Measurements from ENCODE around the gene INPP4B.

INPP4B gene

GRCh38 chr4:142818031-142818430 lies 28.1 kb downstream of the INPP4B start:
- Histone ChIP-seq H4K20me1 (ENCODE audit: insufficient read depth, low read length) (no peaks in the 10 kb centered on the region), H3K27me3 (ENCODE audit: low read depth, low read length) (no peaks in the 10 kb centered on the region), H3K9me3 (ENCODE audit: insufficient read depth, low read length) (peaks cover 5% of the 10 kb centered on the region; the same call in 1 of the 2 replicates), H3K4me1 (ENCODE audit: low read length) (peaks cover 15% of the 10 kb centered on the region), H3K27ac (ENCODE audit: low read length) (no peak overlapping the region), H2AFZ (ENCODE audit: low read depth, low read length) (no peak overlapping the region), H3K36me3 (replicated peaks; ENCODE audit: low read depth, low read length) (no peaks in the 10 kb centered on the region), H3K9ac (ENCODE audit: low read length) (no peak overlapping the region), H3K79me2 (ENCODE audit: low read length) (no peaks in the 10 kb centered on the region), H3K4me2 (ENCODE audit: low read length) (no peak overlapping the region), H3K4me3 (ENCODE audit: low read length) (no peak overlapping the region)
- TF ChIP-seq EZH2phosphoT487 (IDR thresholded peaks at IDR 0.05; ENCODE audit: low read depth), result no peak
- no peak for TF ChIP-seq CTCF (IDR thresholded peaks at IDR 0.05; ENCODE audit: low read depth, low read length)

DNA sequence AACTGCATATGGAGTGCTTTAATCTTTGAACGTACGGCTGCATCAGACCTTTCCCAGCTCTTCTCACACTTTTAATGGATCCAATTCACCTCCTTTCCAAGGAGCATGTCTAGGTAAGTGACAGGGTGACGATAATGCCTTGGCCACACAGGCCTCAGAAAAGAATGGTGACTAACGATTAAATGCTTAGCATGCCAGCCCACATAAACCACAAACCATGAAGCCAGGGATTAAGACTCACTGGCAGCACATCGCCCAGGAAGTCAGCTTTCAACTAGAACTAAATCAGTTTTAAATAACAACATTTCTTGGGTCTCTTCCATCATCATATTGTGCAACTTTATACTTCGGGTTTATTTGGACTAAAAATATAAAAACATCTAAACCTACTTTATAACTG lies 28.7 kb downstream of the INPP4B start:
- H3K4me1 ChIP-seq (ENCODE audit: low read length), result peaks cover 15% of the 10 kb centered on the region
- no peak overlapping the region for H3K27ac ChIP-seq (ENCODE audit: low read length)
- H3K79me2 ChIP-seq (ENCODE audit: low read length), result no peaks in the 10 kb centered on the region
- no peak overlapping the region for H3K4me2 ChIP-seq (ENCODE audit: low read length)
- H4K20me1 ChIP-seq (ENCODE audit: insufficient read depth, low read length), result no peaks in the 10 kb centered on the region
- H3K9me3 ChIP-seq (ENCODE audit: insufficient read depth, low read length), result peaks cover 5% of the 10 kb centered on the region; the same call in 1 of the 2 replicates
- H2AFZ ChIP-seq (ENCODE audit: low read depth, low read length), result no peak overlapping the region
- no peak overlapping the region for H3K9ac ChIP-seq (ENCODE audit: low read length)
- no peak for TF ChIP-seq CTCF (IDR thresholded peaks at IDR 0.05; ENCODE audit: low read depth, low read length)
- H3K27me3 ChIP-seq (ENCODE audit: low read depth, low read length), result no peaks in the 10 kb centered on the region
- no peak overlapping the region for H3K4me3 ChIP-seq (ENCODE audit: low read length)
- no peaks in the 10 kb centered on the region for H3K36me3 ChIP-seq (replicated peaks; ENCODE audit: low read depth, low read length)

DNA sequence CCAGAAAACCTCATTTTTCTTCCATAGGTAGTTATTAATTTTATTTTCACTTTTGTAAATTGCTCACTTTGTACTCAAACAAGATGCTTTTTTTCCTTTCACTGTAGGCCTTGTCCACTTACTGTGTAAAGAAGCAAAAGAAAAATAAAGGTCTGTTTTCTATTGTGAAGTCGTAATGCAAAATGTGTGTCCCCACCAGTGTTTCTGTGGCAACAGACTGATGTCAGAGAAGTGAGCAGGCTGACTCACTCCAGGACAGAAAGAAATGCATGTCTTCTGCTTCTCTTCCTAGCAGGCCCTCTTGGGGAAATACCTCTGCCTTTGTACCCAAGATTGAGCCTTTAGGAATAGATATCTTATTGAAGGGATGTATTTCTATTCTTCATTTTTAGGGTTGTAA lies 30.3 kb downstream of the INPP4B start:
- H3K79me2 ChIP-seq (ENCODE audit: low read length), result no peaks in the 10 kb centered on the region
- no peak overlapping the region for H3K4me3 ChIP-seq (ENCODE audit: low read length)
- H3K27me3 ChIP-seq (ENCODE audit: low read depth, low read length), result no peaks in the 10 kb centered on the region
- H3K36me3 ChIP-seq (replicated peaks; ENCODE audit: low read depth, low read length), result no peaks in the 10 kb centered on the region
- H3K27ac ChIP-seq (ENCODE audit: low read length), result no peak overlapping the region
- H2AFZ ChIP-seq (ENCODE audit: low read depth, low read length), result no peak overlapping the region
- peaks cover 15% of the 10 kb centered on the region for H3K4me1 ChIP-seq (ENCODE audit: low read length)
- H4K20me1 ChIP-seq (ENCODE audit: insufficient read depth, low read length), result no peaks in the 10 kb centered on the region
- H3K4me2 ChIP-seq (ENCODE audit: low read length), result peak overlapping the region; percentile 36
- no peak overlapping the region for H3K9ac ChIP-seq (ENCODE audit: low read length)
- H3K9me3 ChIP-seq (ENCODE audit: insufficient read depth, low read length), result peaks cover 5% of the 10 kb centered on the region; the same call in 1 of the 2 replicates
- TF ChIP-seq EZH2phosphoT487 (IDR thresholded peaks at IDR 0.05; ENCODE audit: low read depth), result no peak
- TF ChIP-seq CTCF (IDR thresholded peaks at IDR 0.05; ENCODE audit: low read depth, low read length), result no peak

DNA sequence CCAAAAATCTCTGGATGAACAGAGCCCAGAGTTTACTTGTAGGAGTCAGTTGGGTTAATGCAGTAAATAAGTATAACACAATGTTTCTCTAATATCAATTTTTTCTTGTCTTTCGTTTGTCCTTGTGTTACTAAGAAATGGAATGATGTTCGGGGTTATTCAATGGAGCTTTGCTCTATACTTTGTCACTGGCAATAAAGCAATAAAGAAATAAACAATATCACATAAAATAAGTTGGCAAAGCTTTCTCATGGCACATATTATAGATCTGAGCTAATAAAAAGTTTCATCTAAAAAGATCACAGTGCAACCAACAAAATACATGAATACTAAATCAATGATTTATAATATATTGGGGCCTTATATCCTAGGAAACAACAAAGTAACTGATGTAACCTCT lies 32.7 kb downstream of the INPP4B start:
- no peak overlapping the region for H3K27ac ChIP-seq (ENCODE audit: low read length)
- H3K36me3 ChIP-seq (replicated peaks; ENCODE audit: low read depth, low read length), result no peaks in the 10 kb centered on the region
- no peaks in the 10 kb centered on the region for H3K27me3 ChIP-seq (ENCODE audit: low read depth, low read length)
- H3K4me3 ChIP-seq (ENCODE audit: low read length), result no peak overlapping the region
- H3K9me3 ChIP-seq (ENCODE audit: insufficient read depth, low read length), result no peaks in the 10 kb centered on the region
- H2AFZ ChIP-seq (ENCODE audit: low read depth, low read length), result no peak overlapping the region
- peaks cover 11% of the 10 kb centered on the region for H3K4me1 ChIP-seq (ENCODE audit: low read length)
- H3K79me2 ChIP-seq (ENCODE audit: low read length), result no peaks in the 10 kb centered on the region
- no peak overlapping the region for H3K4me2 ChIP-seq (ENCODE audit: low read length)
- no peak for TF ChIP-seq CTCF (IDR thresholded peaks at IDR 0.05; ENCODE audit: low read depth, low read length)
- TF ChIP-seq EZH2phosphoT487 (IDR thresholded peaks at IDR 0.05; ENCODE audit: low read depth), result no peak
- H4K20me1 ChIP-seq (ENCODE audit: insufficient read depth, low read length), result no peaks in the 10 kb centered on the region
- H3K9ac ChIP-seq (ENCODE audit: low read length), result no peak overlapping the region
